Liver (tissue), 9 donors: ENCODE results near the gene GLIS1. TPM values are rescaled to one million over a fixed set of nuclear protein-coding genes. Genes with fewer than 3 reads are reported as not detected.

Experiments
- DNase-seq: peaks from one replicate; pipeline ENCODE4 v3.0.0-alpha.2; 2017; ENCODE audit warnings: low spot score
- H3K27ac ChIP-seq, 2 donors: one replicate each; pipeline ENCODE4 v1.7.0; 2013; ENCODE audit warnings: inconsistent platforms in 2 of 2, low read length in 2 of 2, control low read depth in 1 of 2, low read depth in 1 of 2, mild to moderate bottlenecking in 1 of 2
- H3K27me3 ChIP-seq, 4 donors: one replicate each; pipeline versions ENCODE4 v1.6.1 to v1.7.0; 2013; ENCODE audit warnings: low read length in 3 of 4, inconsistent platforms in 1 of 4, mild to moderate bottlenecking in 1 of 4, moderate library complexity in 1 of 4; ENCODE audit not compliant: control insufficient read depth in 4 of 4, insufficient read depth in 4 of 4
- H3K36me3 ChIP-seq, 4 donors: one replicate each; pipeline versions ENCODE4 v1.6.1 to v1.7.0; 2013; ENCODE audit warnings: low read length in 3 of 4, mild to moderate bottlenecking in 3 of 4, low read depth in 1 of 4, moderate library complexity in 1 of 4; ENCODE audit not compliant: control insufficient read depth in 4 of 4, insufficient read depth in 3 of 4
- H3K4me1 ChIP-seq, 4 donors: one replicate each; pipeline versions ENCODE4 v1.6.1 to v1.7.0; 2013; ENCODE audit warnings: low read length in 3 of 4, mild to moderate bottlenecking in 3 of 4, moderate library complexity in 1 of 4; ENCODE audit not compliant: control insufficient read depth in 4 of 4, insufficient read depth in 4 of 4
- H3K4me3 ChIP-seq, 3 donors: one replicate each; pipeline versions ENCODE4 v1.6.1 to v1.7.0; 2013; ENCODE audit warnings: low read length in 3 of 3, control low read depth in 1 of 3, low read depth in 1 of 3, mild to moderate bottlenecking in 1 of 3
- H3K9ac ChIP-seq, 2 donors: one replicate each; pipeline ENCODE4 v1.7.0; 2013; ENCODE audit warnings: low read length in 2 of 2, mild to moderate bottlenecking in 2 of 2, moderate library complexity in 2 of 2, control low read depth in 1 of 2, low read depth in 1 of 2
- H3K9me3 ChIP-seq, 4 donors: one replicate each; pipeline versions ENCODE4 v1.6.1 to v1.7.0; 2013; ENCODE audit warnings: low read length in 3 of 4; ENCODE audit not compliant: control insufficient read depth in 4 of 4
- EGR1 ChIP-seq, 2 donors: IDR thresholded peaks; 2 replicates each; pipeline ENCODE4 v1.6.1; 2016 to 2018; ENCODE audit warnings: antibody characterized with exemption in 2 of 2, low read depth in 2 of 2
- FOXA1 ChIP-seq: IDR thresholded peaks from 2 replicates; pipeline ENCODE4 v1.6.1; 2016; ENCODE audit warnings: antibody characterized with exemption
- FOXA2 ChIP-seq: IDR thresholded peaks from 2 replicates; pipeline ENCODE4 v1.6.1; 2016; ENCODE audit warnings: antibody characterized with exemption
- GABPA ChIP-seq, 2 donors: IDR thresholded peaks in 1 of 2; conservative IDR thresholded peaks in 1 of 2; 2 replicates each; pipeline ENCODE4 v1.6.1; 2016; ENCODE audit warnings: antibody characterized with exemption in 2 of 2, mild to moderate bottlenecking in 1 of 2, moderate library complexity in 1 of 2
- HNF4A ChIP-seq, 2 donors: conservative IDR thresholded peaks; 2 replicates each; pipeline ENCODE4 v1.6.1; 2016; ENCODE audit warnings: antibody characterized with exemption in 2 of 2, mild to moderate bottlenecking in 2 of 2
- HNF4G ChIP-seq: IDR thresholded peaks from 2 replicates; pipeline ENCODE4 v1.6.1; 2016; ENCODE audit warnings: antibody characterized with exemption
- JUND ChIP-seq, 2 donors: IDR thresholded peaks; 2 replicates each; pipeline ENCODE4 v1.6.1; 2016; ENCODE audit warnings: antibody characterized with exemption in 2 of 2
- NR2F2 ChIP-seq: IDR thresholded peaks from 2 replicates; pipeline ENCODE4 v1.6.1; 2016; ENCODE audit warnings: antibody characterized with exemption
- RXRA ChIP-seq, 2 donors: IDR thresholded peaks; 2 replicates each; pipeline ENCODE4 v1.6.1; 2017 to 2018; ENCODE audit warnings: antibody characterized with exemption in 2 of 2, mild to moderate bottlenecking in 1 of 2
- TAF1 ChIP-seq: conservative IDR thresholded peaks from 2 replicates; pipeline ENCODE4 v1.6.1; 2016; ENCODE audit warnings: antibody characterized with exemption, mild to moderate bottlenecking
- YY1 ChIP-seq: IDR thresholded peaks from 2 replicates; pipeline ENCODE4 v1.6.1; 2016; ENCODE audit warnings: antibody characterized with exemption, mild to moderate bottlenecking
- WGBS: extraction: QIAGEN DNeasy Blood & Tissue Kit; methylation state at CpG from one replicate; pipeline ENCODE4 v1.1.7; 2013; 5-methylcytosine and 5-hydroxymethylcytosine counted together
- polyA plus RNA-seq, 2 donors: library from polyadenylated mRNA; stranded (reverse) in 1 of 2; unstranded in 1 of 2; fragments of 200-250 nt in 1 of 2; fragments of >200 nt in 1 of 2; fragmentation: Nextera tagmentation in 1 of 2; extraction: Ambion mirVana in 1 of 2; gene quantifications; one replicate each; pipeline versions ENCODE4 v1.2.1 to v1.2.3, GENCODE V29; 2013 to 2015
- total RNA-seq, 2 donors: library from RNA; depleted of rRNA; stranded (reverse); fragments of >200 nt; gene quantifications; one replicate each; pipeline ENCODE4 v1.2.3, GENCODE V29; 2014
- TF ChIP-seq, protein P1 (sequence below): IDR thresholded peaks from 2 replicates; pipeline ENCODE4 v1.6.1; 2016; ENCODE audit warnings: antibody characterized with exemption, mild to moderate bottlenecking
- TF ChIP-seq, protein P2 (sequence below): IDR thresholded peaks from 2 replicates; pipeline ENCODE4 v1.6.1; 2016; ENCODE audit warnings: antibody characterized with exemption
- TF ChIP-seq, protein P3 (sequence below): fragments of 150-350 bp; IDR thresholded peaks from 2 replicates; pipeline ENCODE4 v1.5.1; 2017; ENCODE audit warnings: improper control_type of control experiment, low read depth, low read length; ENCODE audit not compliant: missing input control
- TF ChIP-seq, protein P4 (sequence below): IDR thresholded peaks from 2 replicates; pipeline ENCODE4 v1.6.1; 2016; ENCODE audit warnings: antibody characterized with exemption
- TF ChIP-seq, protein P5 (sequence below): IDR thresholded peaks from 2 replicates; pipeline ENCODE4 v1.6.1; 2016; ENCODE audit warnings: antibody characterized with exemption
- donor health status: healthy.
- donor health status: healthy.
- donor health status: healthy.
- donor health status: healthy.
- donor health status: healthy.

The GLIS1 gene
- total and polyA plus RNA-seq, 4 donors, result under 0.01 to 0.05 TPM; not detected in 2

DNA sequence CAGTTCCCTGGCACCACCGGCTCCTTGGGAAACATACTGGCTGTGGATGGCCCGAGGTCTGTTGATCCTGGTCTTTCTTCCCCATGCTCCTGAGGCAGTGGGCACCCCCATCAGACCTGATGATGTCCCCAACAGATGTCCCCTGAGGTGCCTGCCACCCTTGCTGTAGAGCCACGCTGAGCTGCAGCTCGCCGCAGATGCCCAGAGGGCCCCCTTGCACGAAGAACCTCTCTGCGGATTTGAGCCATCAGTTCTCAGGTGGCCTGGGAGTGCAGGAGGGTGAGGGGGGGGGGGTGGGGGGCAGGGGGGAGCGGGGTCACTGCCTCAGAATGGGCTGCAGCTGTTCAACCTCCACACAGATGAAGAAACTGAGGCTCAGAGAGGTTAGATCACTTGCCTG, 60.9 kb downstream of the GLIS1 start:
- Histone ChIP-seq H3K9ac (no peak overlapping the region), H3K4me3 (no peak overlapping the region), H3K27me3 (no peaks in the 10 kb centered on the region), H3K36me3 (no peaks in the 10 kb centered on the region), H3K9me3 (no peaks in the 10 kb centered on the region), H3K27ac (no peak overlapping the region), H3K4me1 (no peaks in the 10 kb centered on the region)
- DNase-seq, result no peak
- TF ChIP-seq HNF4G, result no peak
- WGBS, result 90% methylated on average over 8 of the region's 8 CpGs

DNA sequence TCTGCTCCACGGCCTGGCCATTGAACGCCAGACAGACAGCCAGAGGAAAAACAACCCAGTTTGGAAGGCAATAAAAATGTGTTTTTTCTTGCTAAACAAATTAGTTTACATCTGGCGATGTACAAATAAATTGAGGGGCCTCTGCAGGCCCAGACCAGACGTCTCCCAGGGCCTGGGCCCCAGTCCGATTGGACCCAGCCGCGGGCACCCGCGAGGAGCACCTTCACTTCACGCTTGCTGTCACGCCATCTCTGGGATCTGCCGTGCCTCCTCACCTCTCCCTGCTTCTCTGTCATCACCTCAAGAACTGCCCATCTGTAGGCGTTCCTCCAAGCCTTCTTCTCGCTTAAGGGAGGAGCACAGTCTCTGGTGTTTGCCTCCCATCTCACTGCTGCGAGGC, 61.5 kb downstream of the GLIS1 start:
- TF ChIP-seq GABPA (IDR thresholded peaks at IDR 0.05 in 1 of 2, conservative IDR thresholded peaks at IDR 0.05 in 1 of 2), result no peak
- TF ChIP-seq HNF4G, result no peak
- TF ChIP-seq, protein P1, sequence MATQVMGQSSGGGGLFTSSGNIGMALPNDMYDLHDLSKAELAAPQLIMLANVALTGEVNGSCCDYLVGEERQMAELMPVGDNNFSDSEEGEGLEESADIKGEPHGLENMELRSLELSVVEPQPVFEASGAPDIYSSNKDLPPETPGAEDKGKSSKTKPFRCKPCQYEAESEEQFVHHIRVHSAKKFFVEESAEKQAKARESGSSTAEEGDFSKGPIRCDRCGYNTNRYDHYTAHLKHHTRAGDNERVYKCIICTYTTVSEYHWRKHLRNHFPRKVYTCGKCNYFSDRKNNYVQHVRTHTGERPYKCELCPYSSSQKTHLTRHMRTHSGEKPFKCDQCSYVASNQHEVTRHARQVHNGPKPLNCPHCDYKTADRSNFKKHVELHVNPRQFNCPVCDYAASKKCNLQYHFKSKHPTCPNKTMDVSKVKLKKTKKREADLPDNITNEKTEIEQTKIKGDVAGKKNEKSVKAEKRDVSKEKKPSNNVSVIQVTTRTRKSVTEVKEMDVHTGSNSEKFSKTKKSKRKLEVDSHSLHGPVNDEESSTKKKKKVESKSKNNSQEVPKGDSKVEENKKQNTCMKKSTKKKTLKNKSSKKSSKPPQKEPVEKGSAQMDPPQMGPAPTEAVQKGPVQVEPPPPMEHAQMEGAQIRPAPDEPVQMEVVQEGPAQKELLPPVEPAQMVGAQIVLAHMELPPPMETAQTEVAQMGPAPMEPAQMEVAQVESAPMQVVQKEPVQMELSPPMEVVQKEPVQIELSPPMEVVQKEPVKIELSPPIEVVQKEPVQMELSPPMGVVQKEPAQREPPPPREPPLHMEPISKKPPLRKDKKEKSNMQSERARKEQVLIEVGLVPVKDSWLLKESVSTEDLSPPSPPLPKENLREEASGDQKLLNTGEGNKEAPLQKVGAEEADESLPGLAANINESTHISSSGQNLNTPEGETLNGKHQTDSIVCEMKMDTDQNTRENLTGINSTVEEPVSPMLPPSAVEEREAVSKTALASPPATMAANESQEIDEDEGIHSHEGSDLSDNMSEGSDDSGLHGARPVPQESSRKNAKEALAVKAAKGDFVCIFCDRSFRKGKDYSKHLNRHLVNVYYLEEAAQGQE, result no peak
- TF ChIP-seq FOXA2, result no peak
- no peak for TF ChIP-seq TAF1
- TF ChIP-seq, protein P2, sequence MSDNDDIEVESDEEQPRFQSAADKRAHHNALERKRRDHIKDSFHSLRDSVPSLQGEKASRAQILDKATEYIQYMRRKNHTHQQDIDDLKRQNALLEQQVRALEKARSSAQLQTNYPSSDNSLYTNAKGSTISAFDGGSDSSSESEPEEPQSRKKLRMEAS, result no peak
- TF ChIP-seq HNF4A (conservative IDR thresholded peaks at IDR 0.05), result no peak
- TF ChIP-seq, protein P3, sequence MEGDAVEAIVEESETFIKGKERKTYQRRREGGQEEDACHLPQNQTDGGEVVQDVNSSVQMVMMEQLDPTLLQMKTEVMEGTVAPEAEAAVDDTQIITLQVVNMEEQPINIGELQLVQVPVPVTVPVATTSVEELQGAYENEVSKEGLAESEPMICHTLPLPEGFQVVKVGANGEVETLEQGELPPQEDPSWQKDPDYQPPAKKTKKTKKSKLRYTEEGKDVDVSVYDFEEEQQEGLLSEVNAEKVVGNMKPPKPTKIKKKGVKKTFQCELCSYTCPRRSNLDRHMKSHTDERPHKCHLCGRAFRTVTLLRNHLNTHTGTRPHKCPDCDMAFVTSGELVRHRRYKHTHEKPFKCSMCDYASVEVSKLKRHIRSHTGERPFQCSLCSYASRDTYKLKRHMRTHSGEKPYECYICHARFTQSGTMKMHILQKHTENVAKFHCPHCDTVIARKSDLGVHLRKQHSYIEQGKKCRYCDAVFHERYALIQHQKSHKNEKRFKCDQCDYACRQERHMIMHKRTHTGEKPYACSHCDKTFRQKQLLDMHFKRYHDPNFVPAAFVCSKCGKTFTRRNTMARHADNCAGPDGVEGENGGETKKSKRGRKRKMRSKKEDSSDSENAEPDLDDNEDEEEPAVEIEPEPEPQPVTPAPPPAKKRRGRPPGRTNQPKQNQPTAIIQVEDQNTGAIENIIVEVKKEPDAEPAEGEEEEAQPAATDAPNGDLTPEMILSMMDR, result no peak
- TF ChIP-seq, protein P4, sequence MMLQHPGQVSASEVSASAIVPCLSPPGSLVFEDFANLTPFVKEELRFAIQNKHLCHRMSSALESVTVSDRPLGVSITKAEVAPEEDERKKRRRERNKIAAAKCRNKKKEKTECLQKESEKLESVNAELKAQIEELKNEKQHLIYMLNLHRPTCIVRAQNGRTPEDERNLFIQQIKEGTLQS, result no peak
- TF ChIP-seq EGR1 (IDR thresholded peaks at IDR 0.05; ENCODE audit: low read depth in 2 of 2), result no peak
- TF ChIP-seq RXRA (IDR thresholded peaks at IDR 0.05), result no peak
- TF ChIP-seq FOXA1, result no peak
- Histone ChIP-seq H3K4me3 (no peak overlapping the region), H3K36me3 (no peaks in the 10 kb centered on the region), H3K27ac (no peak overlapping the region), H3K27me3 (no peaks in the 10 kb centered on the region), H3K9me3 (no peaks in the 10 kb centered on the region), H3K9ac (no peak overlapping the region), H3K4me1 (no peaks in the 10 kb centered on the region)
- 94% methylated on average over 15 of the region's 15 CpGs for WGBS
- no peak for DNase-seq

DNA sequence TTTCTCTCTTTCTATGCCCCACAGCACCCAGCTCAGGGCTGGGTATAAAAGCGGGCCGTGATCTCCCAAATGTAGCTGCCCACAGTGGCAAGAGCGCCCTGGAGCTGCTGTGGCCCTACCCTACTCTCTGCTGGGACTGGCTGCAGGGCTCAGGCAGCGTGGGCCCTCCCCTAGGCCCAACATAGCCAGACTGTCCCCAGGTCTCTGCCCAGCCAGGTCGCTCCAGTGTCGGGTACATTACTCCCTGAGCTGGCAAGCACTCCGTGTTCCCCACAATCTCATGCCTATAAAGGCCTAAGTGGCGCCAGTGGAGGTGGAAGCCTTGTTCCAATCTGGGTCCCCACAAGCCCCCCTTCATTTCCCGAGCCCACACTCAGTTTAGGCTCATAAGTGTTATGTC, 66.2 kb downstream of the GLIS1 start:
- 87% methylated on average over 9 of the region's 9 CpGs for WGBS
- H3K9ac ChIP-seq, result no peak overlapping the region
- TF ChIP-seq, protein P4, result no peak
- TF ChIP-seq NR2F2 (no peak), HNF4A (conservative IDR thresholded peaks at IDR 0.05) (no peak), TAF1 (no peak), HNF4G (no peak), YY1 (no peak), FOXA1 (no peak), FOXA2 (no peak), JUND (IDR thresholded peaks at IDR 0.05) (no peak)
- TF ChIP-seq, protein P5, sequence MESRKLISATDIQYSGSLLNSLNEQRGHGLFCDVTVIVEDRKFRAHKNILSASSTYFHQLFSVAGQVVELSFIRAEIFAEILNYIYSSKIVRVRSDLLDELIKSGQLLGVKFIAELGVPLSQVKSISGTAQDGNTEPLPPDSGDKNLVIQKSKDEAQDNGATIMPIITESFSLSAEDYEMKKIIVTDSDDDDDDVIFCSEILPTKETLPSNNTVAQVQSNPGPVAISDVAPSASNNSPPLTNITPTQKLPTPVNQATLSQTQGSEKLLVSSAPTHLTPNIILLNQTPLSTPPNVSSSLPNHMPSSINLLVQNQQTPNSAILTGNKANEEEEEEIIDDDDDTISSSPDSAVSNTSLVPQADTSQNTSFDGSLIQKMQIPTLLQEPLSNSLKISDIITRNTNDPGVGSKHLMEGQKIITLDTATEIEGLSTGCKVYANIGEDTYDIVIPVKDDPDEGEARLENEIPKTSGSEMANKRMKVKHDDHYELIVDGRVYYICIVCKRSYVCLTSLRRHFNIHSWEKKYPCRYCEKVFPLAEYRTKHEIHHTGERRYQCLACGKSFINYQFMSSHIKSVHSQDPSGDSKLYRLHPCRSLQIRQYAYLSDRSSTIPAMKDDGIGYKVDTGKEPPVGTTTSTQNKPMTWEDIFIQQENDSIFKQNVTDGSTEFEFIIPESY, result no peak
- TF ChIP-seq, protein P2, result no peak

More for the DNA sequence above, 66.2 kb downstream of the GLIS1 start:
- Histone ChIP-seq H3K4me3 (no peak overlapping the region), H3K4me1 (no peaks in the 10 kb centered on the region), H3K9me3 (no peaks in the 10 kb centered on the region), H3K27ac (no peak overlapping the region), H3K27me3 (no peaks in the 10 kb centered on the region), H3K36me3 (no peaks in the 10 kb centered on the region)
- no peak for DNase-seq
